GM12878 (cell line): ENCODE data around the gene PDILT. TPM values are rescaled to one million over a fixed set of nuclear protein-coding genes. Genes with fewer than 3 reads are reported as not detected.
"Not testable (repeated sequence)": the region's sequence is repeated elsewhere in the genome, so short reads cannot be mapped to it uniquely, and the experiment has no call there.

ENCODE experiments used
- ATAC-seq: fragments of 200-7000 bp; cut with Tn5 transposase; 3 replicates; pipeline ENCODE4 v1.9.1; 2020; ENCODE audit warnings: mild to moderate bottlenecking, moderate library complexity
- BruUV-seq: library from RNA; stranded (reverse); fragments of 400-500 nt; replicated peaks from 2 replicates; lab custom pipeline; 2021; lab: Mats Ljungman, UMichigan
- CTCF ChIA-PET: fragments of 300-600 bp; sonication (Branson Sonifier 250); formaldehyde crosslinking; extraction: SDS; loops from one replicate; lab custom pipeline; 2021; ENCODE audit warnings: inconsistent platforms; lab: Yijun Ruan, JAX
- POLR2A ChIA-PET: fragments of 350-600 bp; formaldehyde crosslinking; extraction: SDS; loops from one replicate; lab custom pipeline; 2021; ENCODE audit warnings: inconsistent platforms; lab: Charles Lee
- RAD21 ChIA-PET: fragments of 300-600 bp; sonication (Branson Sonifier 250); formaldehyde crosslinking; loops from one replicate; lab custom pipeline; 2023; ENCODE audit warnings: antibody characterized with exemption; ENCODE audit not compliant: unreplicated experiment; lab: Charles Lee
- SMC1A ChIA-PET: fragments of 300-600 bp; sonication (Branson Sonifier 250); formaldehyde crosslinking; loops from one replicate; lab custom pipeline; 2023; ENCODE audit not compliant: unreplicated experiment, uncharacterized antibody; lab: Charles Lee
- DNase-seq: peaks from one replicate; pipeline ENCODE4 v3.0.0-alpha.2; 2011; ENCODE audit warnings: low read depth, low spot score
- FAIRE-seq: peaks from 3 replicates; lab custom pipeline; 2011; peaks lifted over from hg19 to GRCh38; lab: Jason Lieb, UNC
- H2AFZ ChIP-seq: 2 replicates; pipeline ENCODE4 v1.6.0; 2011; ENCODE audit warnings: low read depth, low read length, control low read depth; ENCODE audit not compliant: control insufficient read depth
- H3K27ac ChIP-seq: 2 replicates; pipeline ENCODE4 v1.5.1; 2011; ENCODE audit warnings: control low read depth; ENCODE audit not compliant: control insufficient read depth, insufficient read depth
- H3K27me3 ChIP-seq, 2 experiments: replicated peaks in 1 of 2; 2 replicates each; pipeline versions ENCODE4 v1.6.0 to v1.6.1; 2011; ENCODE audit warnings: low read length in 1 of 2; ENCODE audit not compliant: control insufficient read depth in 2 of 2, insufficient read depth in 2 of 2
- H3K36me3 ChIP-seq, 2 experiments: 2 replicates each; pipeline ENCODE4 v1.5.1; 2011; ENCODE audit warnings: low read length in 1 of 2; ENCODE audit not compliant: control insufficient read depth in 2 of 2, insufficient read depth in 2 of 2
- H3K4me1 ChIP-seq: 2 replicates; pipeline ENCODE4 v1.6.1; 2011; ENCODE audit warnings: mild to moderate bottlenecking, low read length, moderate library complexity, mixed read lengths; ENCODE audit not compliant: control insufficient read depth, insufficient read depth
- H3K4me2 ChIP-seq: 2 replicates; pipeline ENCODE4 v1.6.0; 2011; ENCODE audit warnings: control low read depth; ENCODE audit not compliant: control insufficient read depth, insufficient read depth
- H3K4me3 ChIP-seq: fragments of 200-600 bp; sonication (generic); 2 replicates; pipeline ENCODE4 v1.5.1; 2016
- H3K79me2 ChIP-seq: 2 replicates; pipeline ENCODE4 v1.6.0; 2011; ENCODE audit warnings: low read length; ENCODE audit not compliant: control insufficient read depth, insufficient read depth
- H3K9ac ChIP-seq: 2 replicates; pipeline ENCODE4 v1.8.0; 2011; ENCODE audit warnings: low read length, control low read depth, mixed read lengths; ENCODE audit not compliant: control insufficient read depth, insufficient read depth
- H3K9me3 ChIP-seq: replicated peaks from 3 replicates; pipeline ENCODE4 v1.5.1; 2011; ENCODE audit warnings: mild to moderate bottlenecking, low read length; ENCODE audit not compliant: control insufficient read depth, insufficient read depth
- H4K20me1 ChIP-seq: 2 replicates; pipeline ENCODE4 v1.6.0; 2011; ENCODE audit not compliant: control insufficient read depth, insufficient read depth
- CREB1 ChIP-seq: IDR thresholded peaks from 2 replicates; pipeline ENCODE4 v1.6.1; 2012; ENCODE audit warnings: low read depth, mild to moderate bottlenecking, inconsistent platforms
- NR2C2 ChIP-seq: IDR thresholded peaks from 2 replicates; pipeline ENCODE4 v1.6.1; 2011; ENCODE audit warnings: borderline replicate concordance, low read depth; ENCODE audit not compliant: control insufficient read depth, insufficient read length
- SPI1 ChIP-seq: IDR thresholded peaks from 2 replicates; pipeline ENCODE4 v1.6.1; 2011; ENCODE audit warnings: low read depth, mild to moderate bottlenecking, low read length, moderate library complexity, borderline replicate concordance; ENCODE audit not compliant: insufficient read depth
- SUPT20H ChIP-seq: IDR thresholded peaks from 2 replicates; pipeline ENCODE4 v1.6.1; 2011; ENCODE audit warnings: low read depth, mild to moderate bottlenecking, low read length, moderate library complexity, borderline replicate concordance; ENCODE audit not compliant: control insufficient read depth
- ZZZ3 ChIP-seq: IDR thresholded peaks from 2 replicates; pipeline ENCODE4 v1.6.1; 2011; ENCODE audit warnings: low read depth; ENCODE audit not compliant: control insufficient read depth, insufficient read length
- WGBS: methylation state at CpG from one replicate; pipeline ENCODE4 v1.1.6; 2016; ENCODE audit warnings: low lambda C conversion rate; ENCODE audit not compliant: insufficient replicate concordance, insufficient coverage; ENCODE audit errors: missing lambda C conversion rate; 5-methylcytosine and 5-hydroxymethylcytosine counted together
- in situ Hi-C: fragments of 300-500 bp; cut with MboI; formaldehyde crosslinking; loops from 9 replicates; pipeline ENCODE4 v1.14.3; 2018; ENCODE audit warnings: mixed read lengths
- intact Hi-C: fragments of 100-400 bp; cut with micrococcal nuclease; formaldehyde crosslinking; loops from one replicate; pipeline ENCODE4 v1.14.2; 2022; ENCODE audit not compliant: unreplicated experiment
- polyA plus RNA-seq, 11 experiments: library from polyadenylated mRNA; depleted of rRNA in 4 of 11; unstranded in 6 of 11; stranded (reverse) in 5 of 11; fragments of >200 nt; fragmentation: Nextera tagmentation in 4 of 11; fragmentation: Illumina TruSeq in 1 of 11; extraction: Ambion mirVana in 4 of 11; extraction: Trizol in 1 of 11; gene quantifications; 1 replicate in 1 of 11; 2 replicates in 10 of 11; pipeline versions ENCODE4 v1.2.1 to v1.2.3, GENCODE V29; 2011 to 2016; ENCODE audit warnings: inconsistent platforms in 2 of 11, missing spikeins in 2 of 11, low read depth in 1 of 11
- total RNA-seq, 4 experiments: library from RNA; depleted of rRNA in 3 of 4; stranded (reverse); fragments of >200 nt in 3 of 4; fragmentation: Illumina TruSeq in 1 of 4; extraction: Trizol in 1 of 4; gene quantifications; 2 replicates each; pipeline versions ENCODE4 v1.2.1 to v1.2.3, GENCODE V29; 2013 to 2021

PDILT gene
- total and polyA plus RNA-seq, 10 of the 15 experiments (the other 5 are each of a cell fraction or from before 2014, with no cell fraction given) = not detected

DNA sequence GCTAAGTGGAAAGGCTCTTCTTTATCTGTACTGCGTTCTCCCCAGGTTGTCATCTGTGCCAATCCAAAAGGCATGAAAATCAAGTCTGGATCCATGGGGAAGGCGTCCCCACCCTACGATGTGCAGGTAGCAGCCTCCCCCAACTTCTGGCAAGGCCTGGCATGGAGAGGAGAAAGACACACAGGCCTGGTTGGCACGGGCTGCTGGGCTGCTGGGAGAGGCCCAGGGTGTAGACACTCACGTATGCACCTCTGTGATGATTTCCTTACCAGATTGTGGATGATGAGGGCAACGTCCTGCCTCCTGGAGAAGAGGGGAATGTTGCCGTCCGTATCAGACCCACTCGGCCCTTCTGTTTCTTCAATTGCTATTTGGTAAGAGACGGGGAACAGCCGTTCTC lies 26.4 kb upstream of the PDILT start:
- no peak overlapping the region for H3K9ac ChIP-seq
- no TSS peak for BruUV-seq
- H3K4me3 ChIP-seq = no peak overlapping the region
- ChIA-PET CTCF (no interaction called here), SMC1A (no interaction called here), RAD21 (no interaction called here), POLR2A (no interaction called here)
- no peaks in the 10 kb centered on the region for H3K4me1 ChIP-seq
- TF ChIP-seq CREB1 = no peak
- TF ChIP-seq ZZZ3 = no peak
- no peak for TF ChIP-seq SUPT20H
- TF ChIP-seq NR2C2 = no peak
- no peak for TF ChIP-seq SPI1
- no peak overlapping the region for H3K27ac ChIP-seq
- FAIRE-seq (no peak), ATAC-seq (no peak), DNase-seq (no peak)
- intact Hi-C loops (no loop called here), in situ Hi-C loops (no loop called here)
- H2AFZ ChIP-seq = no peak overlapping the region
- H3K4me2 ChIP-seq = no peak overlapping the region
- H3K79me2 ChIP-seq = no peaks in the 10 kb centered on the region
- WGBS = 26% methylated on average over 11 of the region's 11 CpGs
- no peaks in the 10 kb centered on the region for H3K27me3 ChIP-seq
- H3K9me3 ChIP-seq = no peaks in the 10 kb centered on the region
- no peaks in the 10 kb centered on the region for H3K36me3 ChIP-seq
- no peaks in the 10 kb centered on the region for H4K20me1 ChIP-seq

DNA sequence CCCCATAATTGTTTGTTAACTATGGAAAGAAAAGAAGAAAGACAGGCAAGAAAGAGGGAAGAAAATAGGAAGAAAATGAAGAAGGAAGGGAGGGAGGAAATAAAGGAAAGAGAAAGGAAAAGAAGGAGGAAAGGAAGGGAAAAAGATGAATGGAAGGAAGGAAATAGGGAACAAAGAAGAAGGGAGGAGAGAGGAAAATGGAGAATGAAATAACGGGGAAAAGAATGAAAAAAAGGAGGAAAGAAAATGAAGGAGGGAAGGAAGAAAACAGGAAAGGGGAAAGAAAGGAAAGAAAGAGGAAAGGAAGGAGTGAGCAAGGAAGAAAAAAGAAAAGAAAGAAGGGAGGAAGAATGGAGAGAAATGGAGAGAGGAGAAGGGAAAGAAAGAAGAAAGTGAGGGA lies 25.9 kb upstream of the PDILT start:
- H2AFZ ChIP-seq, H3K27me3 ChIP-seq, H4K20me1 ChIP-seq, H3K27ac ChIP-seq, H3K9me3 ChIP-seq, intact Hi-C loops, H3K79me2 ChIP-seq, H3K4me3 ChIP-seq, DNase-seq, FAIRE-seq, H3K9ac ChIP-seq, H3K36me3 ChIP-seq, in situ Hi-C loops, POLR2A ChIA-PET, CTCF ChIA-PET, H3K4me1 ChIP-seq, SMC1A ChIA-PET, BruUV-seq, ATAC-seq, H3K4me2 ChIP-seq, RAD21 ChIA-PET: not testable (repeated sequence)
- WGBS = 0% methylated on average over 1 of the region's 1 CpG

DNA sequence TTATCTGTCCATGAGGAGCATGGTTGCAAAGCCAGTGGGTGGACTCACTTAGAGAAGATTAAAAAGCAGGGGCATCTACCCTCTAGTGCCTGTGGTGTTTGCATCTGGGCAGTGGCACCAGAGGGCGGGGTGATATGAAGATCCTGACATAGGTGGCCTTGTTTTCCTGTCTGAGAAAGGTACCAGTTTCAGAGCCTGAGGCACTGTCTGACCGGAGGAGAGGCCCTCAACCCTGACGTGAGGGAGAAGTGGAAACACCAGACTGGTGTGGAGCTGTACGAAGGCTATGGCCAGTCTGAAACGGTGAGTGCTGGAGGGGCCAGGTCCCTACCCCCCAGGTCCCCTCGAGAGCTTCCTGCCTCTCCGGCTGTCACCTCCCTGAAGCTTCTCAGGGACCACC lies 25.0 kb upstream of the PDILT start:
- in situ Hi-C loops, H3K9ac ChIP-seq, RAD21 ChIA-PET, intact Hi-C loops, H3K4me3 ChIP-seq, H3K27me3 ChIP-seq, H2AFZ ChIP-seq, SMC1A ChIA-PET, DNase-seq, H3K27ac ChIP-seq, H3K4me2 ChIP-seq, POLR2A ChIA-PET, H4K20me1 ChIP-seq, ATAC-seq, H3K79me2 ChIP-seq, H3K4me1 ChIP-seq, H3K9me3 ChIP-seq, BruUV-seq, FAIRE-seq, H3K36me3 ChIP-seq: not testable (repeated sequence)
- WGBS = 24% methylated on average over 6 of the region's 7 CpGs
- CTCF ChIA-PET = interaction anchor here (0.6 kb wide), 1 partner anchor 30 kb away, joined by 4 read pairs; no protein-coding TSS in a partner anchor
